ELR (cell line): ENCODE results near the gene ABCA12.

ENCODE experiments used
- DNase-seq: peaks from one replicate; pipeline ENCODE4 v3.0.0-alpha.2; 2015; ENCODE audit warnings: low read depth

ABCA12 gene

GRCh38 chr2:214960677-214961076, 177.7 kb downstream of the ABCA12 start:
- DNase-seq = peak; percentile 40

- no peak for DNase-seq
Measured at GRCh38 chr2:214946949-214947348, 191.5 kb downstream of the ABCA12 start.

- DNase-seq = no peak
Measured at GRCh38 chr2:214934006-214934405, 204.4 kb downstream of the ABCA12 start.

- DNase-seq = no peak
Measured at GRCh38 chr2:214904634-214905033, 233.8 kb downstream of the ABCA12 start.

GRCh38 chr2:214904176-214904575, 234.2 kb downstream of the ABCA12 start:
- no peak for DNase-seq

GRCh38 chr2:214902286-214902685, 236.1 kb downstream of the ABCA12 start:
- no peak for DNase-seq

GRCh38 chr2:214899751-214900150, 238.7 kb downstream of the ABCA12 start:
- DNase-seq = no peak

GRCh38 chr2:214896274-214896673, 242.2 kb downstream of the ABCA12 start:
- no peak for DNase-seq

GRCh38 chr2:214895469-214895868, 243.0 kb downstream of the ABCA12 start:
- no peak for DNase-seq

GRCh38 chr2:214889301-214889700, 249.1 kb downstream of the ABCA12 start:
- no peak for DNase-seq

- DNase-seq = no peak
Measured at GRCh38 chr2:214881647-214882202, 256.7 kb downstream of the ABCA12 start.
